Mononuclear cell (primary cell): Measurements from ENCODE around the gene IFNA21. TPM values are rescaled to one million over a fixed set of nuclear protein-coding genes. Genes with fewer than 3 reads are reported as not detected.

ENCODE experiments used
- total RNA-seq: library from RNA; depleted of rRNA; stranded (reverse); fragments of >200 nt; gene quantifications from one replicate; pipeline ENCODE4 v1.2.3, GENCODE V29; 2012

IFNA21 gene
- total RNA-seq, 1 donor: not detected

Other genes starting within 250 kb of the IFNA21 start
- gene HACD4, start 135.0 kb downstream of the IFNA21 start, total RNA-seq: 25.4 TPM
- 7.8 TPM for gene IFNB1, start 88.7 kb downstream of the IFNA21 start, total RNA-seq
- 0.10 TPM for gene IFNW1, start 24.8 kb downstream of the IFNA21 start, total RNA-seq
- gene IFNA4, start 20.9 kb upstream of the IFNA21 start, total RNA-seq: not detected
- gene IFNA7, start 35.5 kb upstream of the IFNA21 start, total RNA-seq: not detected
- gene IFNA10, start 40.5 kb upstream of the IFNA21 start, total RNA-seq: not detected
- gene IFNA16, start 50.7 kb upstream of the IFNA21 start, total RNA-seq: not detected
- not detected for gene IFNA17, start 61.6 kb upstream of the IFNA21 start, total RNA-seq
- gene IFNA14, start 73.3 kb upstream of the IFNA21 start, total RNA-seq: not detected
- 0.10 TPM for gene IFNA5, start 138.7 kb upstream of the IFNA21 start, total RNA-seq
- 22.0 TPM for gene KLHL9, start 168.7 kb upstream of the IFNA21 start, total RNA-seq
- 0.10 TPM for gene IFNA6, start 184.2 kb upstream of the IFNA21 start, total RNA-seq
- not detected for gene IFNA13, start 201.4 kb upstream of the IFNA21 start, total RNA-seq
- 0.21 TPM for gene IFNA2, start 218.7 kb upstream of the IFNA21 start, total RNA-seq
- gene IFNA8, start 242.5 kb upstream of the IFNA21 start, total RNA-seq: not detected